ENCODE data around the gene PTPRN2. TPM values are rescaled to one million over a fixed set of nuclear protein-coding genes. Genes with fewer than 3 reads are reported as not detected.

The PTPRN2 gene
- total RNA-seq, 1 experiment from 2014 or later: 2.1 TPM

GRCh38 chr7:157686285-157686894 lies 901.2 kb downstream of the PTPRN2 start:
- Histone ChIP-seq H4K20me1 (ENCODE audit: insufficient read depth) (no peaks in the 10 kb centered on the region), H3K79me2 (ENCODE audit: insufficient read depth, low read length) (peaks cover 7% of the 10 kb centered on the region; the same call in 1 of the 2 replicates), H3K27ac (ENCODE audit: low read depth, low read length) (no peak overlapping the region), H3K9ac (ENCODE audit: low read length) (no peak overlapping the region), H3K4me2 (ENCODE audit: low read length) (no peak overlapping the region), H3K4me3 (replicated peaks in 1 of 2; ENCODE audit: low read depth in 1 of 2, low read length in 2 of 2) (no peak overlapping the region), H2AFZ (ENCODE audit: low read depth, low read length, poor library complexity, severe bottlenecking) (no peak overlapping the region), H3K4me1 (ENCODE audit: control insufficient read depth in 1 of 2, insufficient read depth in 2 of 2, low read length in 2 of 2) (peaks cover 0 to 11% of the 10 kb centered on the region in 2 experiments; a peak in 3 of 4 replicates), H3K36me3 (ENCODE audit: control insufficient read depth in 1 of 2, insufficient read depth in 2 of 2, low read length in 2 of 2) (peaks cover 6 to 7% of the 10 kb centered on the region in 2 experiments), H3K27me3 (ENCODE audit: insufficient read depth, low read length) (no peaks in the 10 kb centered on the region), H3K9me3 (ENCODE audit: control insufficient read depth in 1 of 2, insufficient read depth in 1 of 2, low read depth in 1 of 2, low read length in 2 of 2) (no peaks in the 10 kb centered on the region), H3K9me2 (ENCODE audit: insufficient read depth) (no peaks in the 10 kb centered on the region)
- no peak for TF ChIP-seq MAX (IDR thresholded peaks at IDR 0.05)
- ChIA-PET CTCF (no interaction called here), RAD21 (ENCODE audit: low non-redundant PET in 1 of 2, low total read pairs in 2 of 2, uncharacterized antibody in 2 of 2, unreplicated experiment in 2 of 2) (no interaction called here), POLR2A (no interaction called here)
- intact Hi-C loops (cut with micrococcal nuclease): loop anchor here (10.0 kb wide), 1 partner anchor 252 kb away; no protein-coding TSS in a partner anchor
- ATAC-seq (no peak), DNase-seq (ENCODE audit: low read depth, low spot score) (no peak)
- BruUV-seq (replicated peaks): no TSS peak

- Histone ChIP-seq H3K9me2 (ENCODE audit: insufficient read depth) (no peaks in the 10 kb centered on the region), H3K9me3 (ENCODE audit: control insufficient read depth in 1 of 2, insufficient read depth in 1 of 2, low read depth in 1 of 2, low read length in 2 of 2) (no peaks in the 10 kb centered on the region), H3K27ac (ENCODE audit: low read depth, low read length) (no peak overlapping the region), H4K20me1 (ENCODE audit: insufficient read depth) (no peaks in the 10 kb centered on the region), H3K4me3 (replicated peaks in 1 of 2; ENCODE audit: low read depth in 1 of 2, low read length in 2 of 2) (no peak overlapping the region), H2AFZ (ENCODE audit: low read depth, low read length, poor library complexity, severe bottlenecking) (no peak overlapping the region), H3K36me3 (ENCODE audit: control insufficient read depth in 1 of 2, insufficient read depth in 2 of 2, low read length in 2 of 2) (peaks cover 6 to 7% of the 10 kb centered on the region in 2 experiments), H3K79me2 (ENCODE audit: insufficient read depth, low read length) (peaks cover 7% of the 10 kb centered on the region; the same call in 1 of the 2 replicates), H3K4me2 (ENCODE audit: low read length) (no peak overlapping the region), H3K9ac (ENCODE audit: low read length) (no peak overlapping the region), H3K4me1 (ENCODE audit: control insufficient read depth in 1 of 2, insufficient read depth in 2 of 2, low read length in 2 of 2) (peaks cover 0 to 6% of the 10 kb centered on the region in 2 experiments; a peak in 3 of 4 replicates), H3K27me3 (ENCODE audit: insufficient read depth, low read length) (no peaks in the 10 kb centered on the region)
- CTCF ChIA-PET: no interaction called here
- BruUV-seq (replicated peaks): no TSS peak
- ATAC-seq (no peak), DNase-seq (ENCODE audit: low read depth, low spot score) (no peak)
- RAD21 ChIA-PET (ENCODE audit: low non-redundant PET in 1 of 2, low total read pairs in 2 of 2, uncharacterized antibody in 2 of 2, unreplicated experiment in 2 of 2): no interaction called here
- POLR2A ChIA-PET: no interaction called here
- intact Hi-C loops (cut with micrococcal nuclease): loop anchor here (10.0 kb wide), 1 partner anchor 251 kb away; no protein-coding TSS in a partner anchor
- TF ChIP-seq CTCF (IDR thresholded peaks at IDR 0.05 in 2 of 3, conservative IDR thresholded peaks at IDR 0.05 in 1 of 3; ENCODE audit: borderline replicate concordance in 1 of 3, insufficient read depth in 1 of 3, low read depth in 2 of 3, low read length in 2 of 3): no peak
- no peak for TF ChIP-seq TCF7L2 (IDR thresholded peaks at IDR 0.05; ENCODE audit: borderline replicate concordance, extremely low read depth, insufficient read depth, insufficient read length)
- no peak for TF ChIP-seq EZH2 (IDR thresholded peaks at IDR 0.05)
- no peak for TF ChIP-seq REST (IDR thresholded peaks at IDR 0.05; ENCODE audit: low read depth)
- TF ChIP-seq EZH2phosphoT487 (IDR thresholded peaks at IDR 0.05; ENCODE audit: borderline replicate concordance): no peak
- TF ChIP-seq FOSL1 (IDR thresholded peaks at IDR 0.05; ENCODE audit: low read depth): no peak
- no peak for TF ChIP-seq YY1 (IDR thresholded peaks at IDR 0.05; ENCODE audit: extremely low read depth, insufficient replicate concordance, low read depth, low read length)
- no peak for TF ChIP-seq CEBPB (IDR thresholded peaks at IDR 0.05; ENCODE audit: low read depth)
- no peak for TF ChIP-seq SP1 (IDR thresholded peaks at IDR 0.05; ENCODE audit: low read depth)
- no peak for TF ChIP-seq ATF3 (IDR thresholded peaks at IDR 0.05)
- no peak for TF ChIP-seq JUND (IDR thresholded peaks at IDR 0.05)
Observed at GRCh38 chr7:157685430-157686284, 902.0 kb downstream of the PTPRN2 start.
